Inflammatory macrophage (primary cell): ENCODE results near the gene INPP4B.

ENCODE experiments used
- DNase-seq, 2 donors: peaks; one replicate each; pipeline ENCODE4 v3.0.0-alpha.2; 2020 to 2022

The INPP4B gene

DNA sequence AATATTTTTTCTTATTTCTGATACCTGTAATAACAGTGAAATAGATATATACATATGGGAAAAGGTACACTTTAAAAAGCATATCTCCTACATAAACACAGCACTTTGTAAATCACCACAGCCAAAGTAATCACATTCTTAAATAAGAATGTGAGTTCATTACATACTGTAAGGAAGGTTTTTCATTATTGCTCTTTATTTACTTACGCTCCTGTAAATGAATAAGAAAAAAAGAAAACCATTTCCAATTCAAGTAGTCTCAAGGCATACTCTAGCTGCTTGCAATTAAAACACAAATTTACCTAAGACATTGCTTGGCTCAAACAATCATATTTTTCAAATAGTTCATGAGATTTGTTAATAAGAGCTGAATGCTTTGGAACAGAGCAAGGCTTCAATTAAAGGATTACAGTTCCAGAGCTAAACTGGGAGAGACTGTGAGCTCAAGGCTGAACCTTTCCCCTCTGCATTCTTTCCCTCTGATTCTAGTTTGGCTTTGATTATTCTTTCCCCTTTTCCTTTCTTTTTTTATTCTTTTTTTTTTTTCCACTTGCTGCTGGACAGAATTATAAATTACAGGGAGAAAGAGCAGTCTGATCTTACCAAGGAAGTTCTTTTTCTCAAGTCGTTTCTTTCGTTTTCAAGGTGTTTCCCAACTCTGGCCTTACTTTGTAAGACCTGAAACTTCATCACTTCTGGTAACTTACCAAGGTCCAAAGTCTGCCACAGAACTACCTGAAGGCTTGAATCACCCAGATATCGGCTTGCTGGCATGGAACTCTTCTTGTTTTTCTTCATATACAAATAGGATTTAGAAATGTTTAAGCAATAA lies 278.3 kb downstream of the INPP4B start:
- no peak for DNase-seq

DNA sequence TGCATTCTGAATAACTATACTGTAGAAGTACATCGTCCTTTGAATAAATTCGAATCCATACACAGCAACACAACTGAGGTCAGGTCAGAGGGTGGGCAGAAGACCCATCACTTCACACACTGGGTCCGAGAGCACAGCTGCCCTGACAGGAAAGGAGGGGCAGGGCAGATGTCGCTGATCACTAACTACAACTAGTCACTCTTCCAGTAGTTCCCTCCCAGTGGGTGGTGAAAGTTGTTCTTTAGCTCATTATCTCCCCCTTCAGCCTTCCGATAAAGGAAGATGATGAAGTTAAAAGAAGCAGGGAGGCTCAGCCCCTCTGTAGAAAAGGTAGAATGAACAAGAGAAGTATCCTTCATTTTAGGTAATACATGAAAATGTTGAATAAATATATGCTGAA lies 278.9 kb downstream of the INPP4B start:
- DNase-seq: no peak

GRCh38 chr4:142566777-142567176 lies 279.3 kb downstream of the INPP4B start:
- DNase-seq: no peak

DNA sequence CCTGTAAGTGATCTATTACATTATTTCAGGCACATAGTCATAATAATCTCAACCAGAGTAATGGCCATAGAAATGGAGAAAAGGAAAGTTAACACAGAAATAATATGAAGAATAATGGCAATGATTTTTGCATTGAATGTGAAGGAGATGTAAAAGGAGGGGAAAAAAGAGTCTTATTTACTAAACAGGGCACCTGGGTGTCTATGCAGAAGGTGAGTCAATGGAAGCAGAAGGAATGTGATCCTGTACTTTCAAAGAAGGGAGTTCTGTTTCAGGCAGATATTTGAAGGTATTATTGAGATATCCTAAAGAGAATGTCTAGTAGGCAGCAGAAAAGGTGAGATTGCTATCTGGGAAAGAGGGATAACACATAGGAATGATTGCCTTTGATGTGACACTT lies 279.9 kb downstream of the INPP4B start:
- DNase-seq: no peak

- DNase-seq: no peak
Measured at GRCh38 chr4:142565771-142566170, 280.3 kb downstream of the INPP4B start.

- no peak for DNase-seq
Measured at GRCh38 chr4:142563682-142564291, 282.3 kb downstream of the INPP4B start.

- DNase-seq: no peak
Measured at GRCh38 chr4:142559986-142560385, 286.1 kb downstream of the INPP4B start.

DNA sequence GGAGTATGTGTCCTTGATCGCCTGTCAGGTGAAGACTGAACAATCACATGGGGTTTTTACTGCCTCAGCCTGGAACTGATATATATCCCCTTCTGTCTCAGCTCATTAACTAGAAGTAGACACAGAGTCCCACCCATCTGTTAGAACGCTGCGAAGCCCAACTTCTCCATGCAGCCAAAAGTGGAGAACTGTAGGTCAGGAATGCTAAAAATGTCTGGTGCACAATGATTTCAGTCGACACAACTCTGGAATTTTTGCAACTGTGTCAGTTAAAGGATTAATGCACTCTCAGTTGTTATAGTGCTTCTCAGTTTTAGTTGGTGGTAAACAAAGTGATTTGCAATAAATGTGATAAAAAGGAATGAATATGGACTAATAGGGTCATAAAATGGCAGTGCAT lies 287.2 kb downstream of the INPP4B start:
- DNase-seq: no peak

- DNase-seq: no peak
Measured at GRCh38 chr4:142557239-142557801, 288.8 kb downstream of the INPP4B start.

- DNase-seq: no peak
Measured at GRCh38 chr4:142556570-142557238, 289.4 kb downstream of the INPP4B start.

GRCh38 chr4:142556048-142556447 lies 290.1 kb downstream of the INPP4B start:
- DNase-seq: no peak

GRCh38 chr4:142554412-142554811 lies 291.7 kb downstream of the INPP4B start:
- DNase-seq: no peak

DNA sequence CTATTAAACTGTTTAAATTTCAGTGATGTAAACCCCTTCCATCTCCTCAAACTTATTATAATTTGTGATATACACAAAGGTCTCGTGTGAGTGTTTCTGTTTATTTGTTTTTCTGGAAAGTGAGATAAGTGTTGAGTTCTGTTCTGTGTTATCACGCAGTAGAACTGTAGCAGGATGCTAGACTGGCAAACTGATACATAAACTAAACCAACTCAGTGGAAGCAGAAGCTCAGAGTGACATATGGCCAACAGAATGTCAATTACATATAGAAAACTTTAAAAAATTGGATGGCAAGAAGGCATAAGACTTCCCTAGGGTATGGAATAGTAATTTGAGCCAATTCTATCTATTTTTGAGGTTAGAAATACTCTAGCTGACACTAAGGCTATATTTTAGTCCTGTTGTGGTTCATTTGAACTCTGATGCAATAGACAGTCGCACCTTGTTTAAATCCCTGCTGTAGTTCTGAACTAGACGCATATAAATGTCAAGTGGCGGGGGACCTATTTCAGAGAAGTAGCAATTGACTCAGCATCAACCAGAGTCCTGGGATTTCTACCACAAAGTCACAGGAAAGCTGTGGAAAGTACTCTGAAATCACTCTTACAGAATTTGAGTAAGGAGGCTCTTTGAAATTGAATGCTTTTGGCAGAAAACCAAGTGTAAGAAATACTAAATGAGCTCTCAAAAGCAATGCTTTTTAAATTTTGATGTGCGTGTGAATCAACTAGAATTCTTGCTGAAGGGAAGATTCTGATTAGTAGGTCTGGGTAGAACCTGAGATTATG lies 294.4 kb downstream of the INPP4B start:
- DNase-seq: no peak

DNA sequence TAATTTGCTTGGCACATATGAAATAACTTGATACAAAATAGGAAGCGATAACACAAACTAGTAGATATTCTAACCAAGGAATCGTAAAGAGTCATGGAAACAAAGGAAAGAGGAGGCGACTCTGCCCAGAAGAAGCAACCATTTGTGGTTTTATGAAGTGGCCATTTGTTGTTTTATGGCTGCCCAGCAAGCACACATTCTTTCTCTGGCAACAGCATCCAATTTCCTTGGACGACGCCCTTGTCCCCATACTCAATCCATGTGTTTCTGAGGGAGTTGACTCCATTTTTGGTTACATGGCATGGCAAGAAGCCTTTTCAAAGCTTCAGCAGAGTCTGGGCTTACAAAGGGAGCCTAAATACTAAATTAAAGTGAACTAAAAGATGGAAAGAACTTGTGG lies 295.1 kb downstream of the INPP4B start:
- DNase-seq: no peak

GRCh38 chr4:142549726-142550463 lies 296.2 kb downstream of the INPP4B start:
- no peak for DNase-seq

DNA sequence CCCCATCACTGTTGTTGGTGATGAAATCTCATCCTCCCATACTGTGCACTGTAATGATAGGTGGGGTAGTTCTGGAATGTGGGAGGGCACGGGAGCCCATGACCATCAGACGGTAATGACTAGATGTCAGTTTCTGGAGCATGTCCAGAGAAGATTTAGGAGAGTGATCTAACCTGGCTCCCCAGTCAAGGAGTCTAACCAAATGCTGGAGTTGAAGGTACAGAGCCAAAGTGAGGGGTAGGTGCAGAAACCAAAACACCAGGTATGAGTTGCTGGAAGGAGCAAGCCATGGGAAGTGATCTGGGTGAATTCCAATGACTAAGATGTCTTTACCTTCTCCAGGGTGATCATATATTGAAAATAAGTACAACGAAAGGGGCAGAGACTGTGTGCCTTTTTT lies 296.9 kb downstream of the INPP4B start:
- DNase-seq: no peak

DNA sequence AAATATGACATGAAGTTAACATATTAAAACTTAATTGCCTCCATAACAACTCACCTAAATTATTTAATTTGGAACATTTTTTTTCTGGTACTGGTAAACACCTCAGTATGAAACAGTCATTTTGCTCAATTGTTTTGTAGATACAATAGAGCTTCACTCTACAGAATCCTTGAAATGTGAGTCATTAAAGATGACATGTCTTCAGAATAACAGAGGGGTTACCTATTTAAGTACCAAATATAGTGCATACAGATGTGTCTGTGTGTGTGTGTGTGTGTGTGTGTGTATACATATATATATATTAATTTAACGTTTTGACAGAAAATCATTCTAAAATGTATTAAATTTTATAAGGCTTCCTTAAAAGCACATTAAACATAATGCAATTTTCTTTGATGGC lies 297.6 kb downstream of the INPP4B start:
- no peak for DNase-seq

DNA sequence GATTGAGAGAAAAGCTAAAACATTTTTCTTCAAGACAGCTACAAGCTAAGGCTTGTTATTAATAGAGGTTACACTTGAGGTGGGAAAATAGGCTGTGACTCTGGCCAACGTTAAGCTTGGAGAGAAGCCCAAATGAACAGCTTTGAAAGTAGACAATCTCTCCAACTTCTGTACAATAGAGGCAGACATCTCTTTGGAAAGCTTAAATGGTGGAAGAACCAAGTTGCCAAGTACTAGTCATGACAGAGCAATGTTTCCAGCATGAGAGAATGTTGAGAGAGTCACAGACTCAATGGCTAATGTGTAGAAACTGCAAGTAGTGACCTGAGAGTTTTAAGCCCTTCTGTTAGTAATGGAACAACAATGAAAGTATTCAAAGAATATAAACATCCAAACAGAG lies 298.1 kb downstream of the INPP4B start:
- DNase-seq: no peak

DNA sequence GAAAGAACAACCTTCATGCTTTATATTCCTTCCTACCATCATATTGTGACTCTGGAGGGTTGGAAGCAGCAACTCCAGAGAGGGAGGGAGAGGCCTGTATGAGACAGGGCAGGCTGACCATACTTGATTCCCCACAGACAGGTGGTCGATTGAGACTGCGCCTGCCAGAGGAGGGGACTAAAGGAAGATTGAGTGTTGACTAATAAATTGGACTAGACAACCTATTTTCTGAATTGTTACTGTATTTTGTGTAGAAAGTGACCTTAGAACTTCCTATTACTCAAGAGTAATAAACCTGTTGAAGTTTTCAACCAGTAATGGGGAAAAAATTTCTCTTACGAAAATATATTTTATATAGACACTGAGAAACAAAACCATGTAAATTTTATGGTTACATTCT lies 301.5 kb downstream of the INPP4B start:
- no peak for DNase-seq

GRCh38 chr4:142544039-142544438 lies 302.1 kb downstream of the INPP4B start:
- no peak for DNase-seq

- DNase-seq: no peak
Measured at GRCh38 chr4:142540483-142540804, 305.7 kb downstream of the INPP4B start.
